RKO (cell line): ENCODE measurements around the gene PDILT.

ENCODE experiments used
- DNase-seq: peaks from one replicate; pipeline ENCODE4 v3.0.0-alpha.2; 2016; ENCODE audit warnings: low spot score

The PDILT gene

GRCh38 chr16:20363191-20363590 lies 41.3 kb downstream of the PDILT start:
- no peak for DNase-seq

GRCh38 chr16:20359997-20360396 lies 44.5 kb downstream of the PDILT start:
- DNase-seq = no peak

- no peak for DNase-seq
Measured at GRCh38 chr16:20355114-20355782, 49.3 kb downstream of the PDILT start.

GRCh38 chr16:20353379-20353778 lies 51.2 kb downstream of the PDILT start:
- DNase-seq = no peak

GRCh38 chr16:20352615-20353014 lies 51.9 kb downstream of the PDILT start, which contains the start of gene UMOD:
Gene UMOD (minus strand): TSS chr16:20352715. CDS start chr16:20350737, 1,978 bp downstream.
- DNase-seq = no peak

- no peak for DNase-seq
Measured at GRCh38 chr16:20349615-20350014, 54.9 kb downstream of the PDILT start.

- DNase-seq = no peak
Measured at GRCh38 chr16:20348365-20349185, 56.0 kb downstream of the PDILT start.

GRCh38 chr16:20347666-20348364 lies 56.7 kb downstream of the PDILT start:
- no peak for DNase-seq

- DNase-seq = no peak
Measured at GRCh38 chr16:20344611-20345010, 59.9 kb downstream of the PDILT start.

- no peak for DNase-seq
Measured at GRCh38 chr16:20339744-20340143, 64.8 kb downstream of the PDILT start.

- no peak for DNase-seq
Measured at GRCh38 chr16:20336955-20337354, 67.6 kb downstream of the PDILT start.

- no peak for DNase-seq
Measured at GRCh38 chr16:20334396-20334795, 70.1 kb downstream of the PDILT start.

- no peak for DNase-seq
Measured at GRCh38 chr16:20333120-20333519, 71.4 kb downstream of the PDILT start.

GRCh38 chr16:20332411-20332810 lies 72.1 kb downstream of the PDILT start:
- no peak for DNase-seq

- DNase-seq = no peak
Measured at GRCh38 chr16:20331635-20332034, 72.9 kb downstream of the PDILT start.

- no peak for DNase-seq
Measured at GRCh38 chr16:20329392-20330138, 75.0 kb downstream of the PDILT start.

- no peak for DNase-seq
Measured at GRCh38 chr16:20327444-20328041, 77.0 kb downstream of the PDILT start, which contains the start of gene GP2. Gene GP2 (minus strand): TSS chr16:20327513. CDS start chr16:20326431, 1,082 bp downstream.

- DNase-seq = no peak
Measured at GRCh38 chr16:20326321-20326720, 78.2 kb downstream of the PDILT start.

GRCh38 chr16:20325005-20325404 lies 79.5 kb downstream of the PDILT start:
- DNase-seq = no peak

GRCh38 chr16:20323591-20324117 lies 80.9 kb downstream of the PDILT start:
- DNase-seq = no peak

- no peak for DNase-seq
Measured at GRCh38 chr16:20322696-20323095, 81.8 kb downstream of the PDILT start.
